GM18520 (cell line): ENCODE measurements around the gene LAMB1.

Experiments
- ATAC-seq: cut with Tn5 transposase; IDR thresholded peaks from one replicate; pipeline ENCODE4 v1.9.1; 2021; ENCODE audit not compliant: unreplicated experiment

Gene LAMB1

DNA sequence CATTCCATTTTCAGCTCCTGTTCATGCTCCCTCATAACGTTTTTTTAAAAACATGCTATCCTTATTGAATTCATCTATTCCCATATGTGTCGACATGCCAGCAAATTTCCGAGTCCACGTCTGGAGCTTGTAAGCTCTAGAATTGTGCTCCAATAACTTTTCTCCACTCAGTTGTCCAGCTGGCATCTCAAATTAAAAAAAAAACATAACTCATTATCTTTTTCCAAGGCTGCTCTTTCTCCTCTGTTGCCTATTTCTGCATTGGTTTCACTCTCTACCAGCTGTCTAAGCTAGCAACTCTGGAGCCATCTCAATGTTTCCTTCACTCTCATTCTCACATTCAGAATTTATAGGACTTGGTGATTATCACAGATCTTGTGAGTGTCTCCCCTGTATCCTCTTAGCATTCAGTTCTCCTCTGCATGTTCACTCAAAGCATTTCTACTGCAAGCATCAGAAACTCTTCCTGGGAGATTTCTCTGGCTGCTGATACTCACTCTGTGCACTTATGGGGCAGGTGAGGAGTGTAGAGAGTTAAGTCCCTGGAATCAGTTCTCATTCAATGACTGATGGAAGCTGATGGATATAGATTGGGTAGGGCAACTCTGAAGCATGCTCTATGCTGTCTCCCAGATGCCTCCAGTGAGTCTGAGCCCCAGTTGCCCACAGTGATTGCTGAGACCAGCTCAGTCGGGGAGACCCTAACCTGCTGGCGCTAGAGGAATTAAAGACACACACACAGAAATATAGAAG is 118.7 kb downstream of the LAMB1 start:
- no peak for ATAC-seq

DNA sequence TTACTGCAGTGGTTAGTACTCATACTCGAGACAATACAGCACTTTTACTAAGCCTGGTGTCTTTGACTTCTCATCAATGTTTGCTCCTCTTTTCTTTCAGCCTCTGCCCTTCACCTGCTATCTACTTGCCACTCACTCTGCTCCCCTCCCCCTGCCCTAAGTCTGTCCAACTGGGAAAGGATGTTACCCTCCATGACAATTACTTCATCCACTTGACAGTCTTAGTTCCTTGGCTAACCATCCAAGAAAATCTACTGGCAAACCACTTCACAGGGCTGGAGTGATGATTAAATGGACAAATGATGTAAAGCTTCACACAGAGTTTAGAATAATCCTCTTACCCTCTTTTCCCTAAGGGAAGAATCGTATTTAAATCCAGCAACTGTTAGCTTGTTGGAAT is 120.2 kb downstream of the LAMB1 start:
- no peak for ATAC-seq

DNA sequence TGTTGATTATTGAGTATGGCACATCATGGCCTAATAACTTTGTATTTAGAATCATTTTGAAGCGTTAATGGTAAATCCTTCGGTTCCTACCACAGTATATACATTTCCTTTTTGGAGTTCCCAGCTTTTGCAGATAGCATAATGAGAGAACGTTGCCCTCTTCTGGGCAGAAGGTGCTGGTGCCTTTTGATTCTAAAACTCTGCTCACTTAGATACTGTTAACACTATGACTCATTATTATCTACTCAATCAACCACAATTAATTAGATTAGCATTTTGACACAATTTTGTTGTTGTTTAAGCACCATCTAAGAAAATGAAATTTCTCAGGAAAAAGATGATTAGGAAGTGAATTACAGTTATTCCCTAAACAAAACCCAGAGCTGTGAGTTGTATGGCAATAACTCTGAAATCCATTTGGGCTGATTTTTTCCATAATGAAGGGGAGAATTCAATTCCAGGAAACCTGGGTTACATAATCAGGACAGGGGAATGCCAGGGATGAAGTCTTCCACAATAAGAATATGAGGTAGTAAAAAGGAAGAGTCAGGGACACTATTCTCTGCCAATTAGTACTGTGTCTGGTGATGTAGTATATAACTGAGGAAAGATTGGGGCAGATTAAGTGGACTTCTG is 123.4 kb downstream of the LAMB1 start:
- peak; percentile 52 for ATAC-seq

DNA sequence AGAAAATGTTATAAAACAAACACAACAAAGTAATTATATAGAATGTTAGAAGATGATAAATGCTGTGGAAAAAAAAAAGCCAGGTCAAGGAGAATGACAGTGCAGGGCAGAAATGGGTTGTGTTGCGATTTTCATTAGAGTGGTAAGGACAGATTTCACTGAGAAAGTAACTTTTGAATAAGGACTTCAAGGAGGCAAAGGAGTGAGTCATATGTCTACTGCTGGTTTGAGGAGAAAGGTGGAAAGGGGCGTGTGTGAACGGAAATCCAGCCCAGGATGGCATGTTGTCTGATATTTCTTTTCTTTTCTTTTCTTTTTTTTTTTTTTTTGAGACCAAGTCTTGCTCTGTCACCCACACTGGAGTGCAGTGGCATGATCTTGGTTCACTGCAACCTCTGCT is 124.3 kb downstream of the LAMB1 start:
- ATAC-seq = no peak

DNA sequence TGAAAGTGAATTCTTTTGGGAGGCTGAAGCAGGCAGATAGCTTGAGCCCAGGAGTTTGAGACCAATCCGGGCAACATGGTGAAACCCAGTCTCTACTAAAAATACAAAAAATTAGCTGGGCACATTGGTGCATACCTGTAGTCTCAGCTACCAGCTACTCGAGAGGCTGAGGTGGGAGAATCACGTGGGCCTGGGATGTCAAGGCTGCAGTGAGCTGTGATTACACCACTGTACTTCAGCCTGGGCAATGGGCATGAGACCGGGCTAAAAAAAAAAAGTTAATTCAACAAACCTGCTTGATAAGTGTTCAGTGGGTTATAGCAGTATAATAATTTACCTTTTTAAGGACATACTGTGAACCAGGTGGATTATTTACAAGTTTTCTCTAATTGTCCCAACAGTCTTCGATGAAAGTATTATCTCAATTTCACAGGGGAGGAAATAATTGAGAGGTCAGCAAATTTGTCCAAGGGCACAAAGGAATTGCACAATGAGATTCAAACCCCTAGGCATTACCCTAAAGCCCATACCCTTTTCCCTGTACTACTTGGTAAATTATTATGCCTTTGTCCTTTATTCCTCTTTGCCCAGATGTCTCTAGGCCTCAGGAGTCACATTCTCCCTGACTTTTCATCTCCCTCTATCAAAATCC is 125.1 kb downstream of the LAMB1 start:
- no peak for ATAC-seq

DNA sequence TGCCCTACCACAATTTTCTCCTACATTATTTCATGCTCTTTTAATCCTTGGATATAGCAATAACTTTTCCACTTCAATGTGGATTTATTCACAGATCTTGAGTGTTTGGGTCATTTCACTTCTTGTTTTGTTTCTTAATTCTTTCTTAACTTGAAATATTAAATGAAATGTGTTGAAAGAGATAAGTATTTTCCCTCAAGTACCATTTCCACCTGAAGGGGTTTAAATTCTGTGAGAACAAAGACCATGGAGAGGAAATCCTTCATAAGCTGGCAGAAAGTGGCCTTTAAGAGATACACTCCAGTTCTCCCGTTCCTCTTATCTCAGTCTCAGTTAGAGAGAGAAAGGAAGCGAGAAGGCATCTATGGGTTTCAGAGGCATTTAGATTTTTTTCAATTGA is 126.0 kb downstream of the LAMB1 start:
- ATAC-seq = no peak

DNA sequence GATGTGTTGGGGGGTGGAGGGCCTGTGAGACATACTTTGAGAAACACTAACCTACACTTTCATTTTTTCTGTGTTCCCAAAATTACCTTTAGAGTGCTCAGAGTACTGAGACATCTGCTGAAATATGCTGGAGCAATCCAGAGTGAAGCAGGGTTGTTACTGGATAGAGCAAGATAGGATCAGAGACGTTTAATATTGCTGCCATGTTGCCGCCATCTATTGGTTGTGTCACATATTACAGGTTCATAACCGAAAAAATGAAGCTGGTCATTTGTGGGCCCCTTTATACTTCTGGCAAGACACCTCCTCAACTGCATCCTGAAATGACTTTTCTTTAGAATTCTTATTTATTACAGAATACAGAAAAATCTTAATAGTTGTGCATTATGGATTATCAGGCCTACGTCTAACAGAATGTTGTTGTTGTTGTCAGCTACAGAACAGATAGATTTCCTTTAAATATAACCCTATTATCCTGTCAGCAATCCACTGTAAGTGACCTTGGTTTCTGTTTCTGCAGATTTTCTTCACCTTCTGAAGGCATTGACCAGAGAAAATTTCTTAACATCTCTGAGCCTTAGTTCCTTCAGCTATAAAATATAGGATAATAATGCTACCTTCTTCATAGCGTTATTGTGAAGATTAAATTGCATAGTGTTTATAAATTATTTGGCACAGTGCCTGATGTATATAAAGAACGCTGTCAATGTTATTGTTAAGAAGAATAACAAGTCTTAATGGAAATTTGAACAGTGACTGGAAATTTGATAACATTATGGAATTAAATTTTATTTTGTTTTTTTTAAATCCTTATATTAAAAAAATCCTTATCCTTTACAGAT is 128.1 kb downstream of the LAMB1 start:
- ATAC-seq = no peak

DNA sequence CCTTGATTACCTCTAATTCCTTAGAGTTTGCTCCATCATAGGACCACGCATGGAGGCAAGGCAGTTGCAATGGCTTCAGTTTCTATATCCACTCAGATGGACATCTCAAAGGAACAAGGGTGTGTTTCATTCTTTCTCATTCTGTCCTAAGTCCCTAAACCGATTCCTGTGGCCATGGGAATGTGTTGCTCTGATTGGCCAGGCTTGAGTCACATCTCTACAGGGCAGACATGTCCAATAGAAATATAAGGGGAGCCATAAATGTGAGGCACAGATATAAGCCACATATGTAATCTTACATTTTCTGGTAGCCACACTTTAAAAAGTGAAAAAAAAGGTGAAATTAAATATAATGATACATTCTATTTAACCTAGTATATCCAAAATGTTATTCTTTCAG is 128.8 kb downstream of the LAMB1 start:
- no peak for ATAC-seq
